Measurements from ENCODE around the gene SPTLC2. TPM values are rescaled to one million over a fixed set of nuclear protein-coding genes. Genes with fewer than 3 reads are reported as not detected.

The SPTLC2 gene
- total and polyA plus RNA-seq, 2 of the 13 experiments (the other 11 are each of a cell fraction or from before 2014, with no cell fraction given) = 17.4 to 17.5 TPM

DNA sequence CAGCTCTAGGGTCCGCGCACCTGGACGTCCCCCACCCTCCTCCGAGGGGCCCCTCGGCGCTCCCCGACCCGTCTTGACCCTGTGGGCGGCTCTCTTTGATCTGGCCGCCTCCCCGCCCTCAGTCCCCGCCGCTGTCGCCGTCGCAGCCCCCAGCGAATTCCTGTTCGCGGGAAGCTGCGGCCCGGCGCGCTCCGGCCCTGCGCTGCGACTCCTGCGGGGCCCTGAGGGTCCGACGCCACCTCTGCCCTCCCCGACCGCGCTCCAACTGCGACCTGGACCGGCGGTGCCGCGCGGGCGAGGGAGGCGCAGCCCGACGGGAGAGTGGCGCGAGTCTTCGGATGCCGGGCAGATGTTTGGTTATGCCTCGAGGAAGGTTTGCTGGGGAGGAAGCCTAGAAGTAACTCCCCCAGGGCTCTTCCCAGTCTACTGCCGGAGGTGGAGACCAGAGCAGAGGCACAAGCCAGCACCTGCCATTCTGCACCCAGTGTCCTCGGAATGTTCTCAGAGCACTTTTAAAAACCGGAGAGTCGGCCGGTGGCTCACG lies 117.4 kb downstream of the SPTLC2 start (continued):
- TF ChIP-seq, protein P1, sequence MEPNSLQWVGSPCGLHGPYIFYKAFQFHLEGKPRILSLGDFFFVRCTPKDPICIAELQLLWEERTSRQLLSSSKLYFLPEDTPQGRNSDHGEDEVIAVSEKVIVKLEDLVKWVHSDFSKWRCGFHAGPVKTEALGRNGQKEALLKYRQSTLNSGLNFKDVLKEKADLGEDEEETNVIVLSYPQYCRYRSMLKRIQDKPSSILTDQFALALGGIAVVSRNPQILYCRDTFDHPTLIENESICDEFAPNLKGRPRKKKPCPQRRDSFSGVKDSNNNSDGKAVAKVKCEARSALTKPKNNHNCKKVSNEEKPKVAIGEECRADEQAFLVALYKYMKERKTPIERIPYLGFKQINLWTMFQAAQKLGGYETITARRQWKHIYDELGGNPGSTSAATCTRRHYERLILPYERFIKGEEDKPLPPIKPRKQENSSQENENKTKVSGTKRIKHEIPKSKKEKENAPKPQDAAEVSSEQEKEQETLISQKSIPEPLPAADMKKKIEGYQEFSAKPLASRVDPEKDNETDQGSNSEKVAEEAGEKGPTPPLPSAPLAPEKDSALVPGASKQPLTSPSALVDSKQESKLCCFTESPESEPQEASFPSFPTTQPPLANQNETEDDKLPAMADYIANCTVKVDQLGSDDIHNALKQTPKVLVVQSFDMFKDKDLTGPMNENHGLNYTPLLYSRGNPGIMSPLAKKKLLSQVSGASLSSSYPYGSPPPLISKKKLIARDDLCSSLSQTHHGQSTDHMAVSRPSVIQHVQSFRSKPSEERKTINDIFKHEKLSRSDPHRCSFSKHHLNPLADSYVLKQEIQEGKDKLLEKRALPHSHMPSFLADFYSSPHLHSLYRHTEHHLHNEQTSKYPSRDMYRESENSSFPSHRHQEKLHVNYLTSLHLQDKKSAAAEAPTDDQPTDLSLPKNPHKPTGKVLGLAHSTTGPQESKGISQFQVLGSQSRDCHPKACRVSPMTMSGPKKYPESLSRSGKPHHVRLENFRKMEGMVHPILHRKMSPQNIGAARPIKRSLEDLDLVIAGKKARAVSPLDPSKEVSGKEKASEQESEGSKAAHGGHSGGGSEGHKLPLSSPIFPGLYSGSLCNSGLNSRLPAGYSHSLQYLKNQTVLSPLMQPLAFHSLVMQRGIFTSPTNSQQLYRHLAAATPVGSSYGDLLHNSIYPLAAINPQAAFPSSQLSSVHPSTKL (CRISPR knock-in tag; IDR thresholded peaks at IDR 0.05) = 0 out of 2 replicates have a peak, but pooled peaks have one; percentile 13
- 0 out of 3 replicates have a peak, but pooled peaks have one; percentile 16 for TF ChIP-seq MXI1 (IDR thresholded peaks at IDR 0.05; ENCODE audit: borderline replicate concordance, low read depth, low read length)
- TF ChIP-seq ZNF598 (CRISPR knock-in tag; IDR thresholded peaks at IDR 0.05; ENCODE audit: borderline replicate concordance) = no peak
- TF ChIP-seq CBX1 (IDR thresholded peaks at IDR 0.05; ENCODE audit: low read depth) = peak; percentile 8
- TF ChIP-seq, protein P2, sequence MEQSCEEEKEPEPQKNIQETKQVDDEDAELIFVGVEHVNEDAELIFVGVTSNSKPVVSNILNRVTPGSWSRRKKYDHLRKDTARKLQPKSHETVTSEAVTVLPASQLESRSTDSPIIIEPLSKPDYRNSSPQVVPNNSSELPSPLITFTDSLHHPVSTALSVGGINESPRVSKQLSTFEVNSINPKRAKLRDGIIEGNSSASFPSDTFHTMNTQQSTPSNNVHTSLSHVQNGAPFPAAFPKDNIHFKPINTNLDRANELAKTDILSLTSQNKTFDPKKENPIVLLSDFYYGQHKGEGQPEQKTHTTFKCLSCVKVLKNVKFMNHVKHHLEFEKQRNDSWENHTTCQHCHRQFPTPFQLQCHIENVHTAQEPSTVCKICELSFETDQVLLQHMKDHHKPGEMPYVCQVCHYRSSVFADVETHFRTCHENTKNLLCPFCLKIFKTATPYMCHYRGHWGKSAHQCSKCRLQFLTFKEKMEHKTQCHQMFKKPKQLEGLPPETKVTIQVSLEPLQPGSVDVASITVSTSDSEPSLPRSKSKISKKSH (CRISPR knock-in tag; IDR thresholded peaks at IDR 0.05; ENCODE audit: borderline replicate concordance) = no peak
- TF ChIP-seq ZNF274 (CRISPR knock-in tag; IDR thresholded peaks at IDR 0.05) = peak; percentile 56
- TF ChIP-seq NR2F6 (IDR thresholded peaks at IDR 0.05) = no peak
- 0 out of 2 replicates have a peak, but pooled peaks have one; percentile 34 for TF ChIP-seq NR2F6 (CRISPR knock-in tag; IDR thresholded peaks at IDR 0.05)
- TF ChIP-seq, protein P3, sequence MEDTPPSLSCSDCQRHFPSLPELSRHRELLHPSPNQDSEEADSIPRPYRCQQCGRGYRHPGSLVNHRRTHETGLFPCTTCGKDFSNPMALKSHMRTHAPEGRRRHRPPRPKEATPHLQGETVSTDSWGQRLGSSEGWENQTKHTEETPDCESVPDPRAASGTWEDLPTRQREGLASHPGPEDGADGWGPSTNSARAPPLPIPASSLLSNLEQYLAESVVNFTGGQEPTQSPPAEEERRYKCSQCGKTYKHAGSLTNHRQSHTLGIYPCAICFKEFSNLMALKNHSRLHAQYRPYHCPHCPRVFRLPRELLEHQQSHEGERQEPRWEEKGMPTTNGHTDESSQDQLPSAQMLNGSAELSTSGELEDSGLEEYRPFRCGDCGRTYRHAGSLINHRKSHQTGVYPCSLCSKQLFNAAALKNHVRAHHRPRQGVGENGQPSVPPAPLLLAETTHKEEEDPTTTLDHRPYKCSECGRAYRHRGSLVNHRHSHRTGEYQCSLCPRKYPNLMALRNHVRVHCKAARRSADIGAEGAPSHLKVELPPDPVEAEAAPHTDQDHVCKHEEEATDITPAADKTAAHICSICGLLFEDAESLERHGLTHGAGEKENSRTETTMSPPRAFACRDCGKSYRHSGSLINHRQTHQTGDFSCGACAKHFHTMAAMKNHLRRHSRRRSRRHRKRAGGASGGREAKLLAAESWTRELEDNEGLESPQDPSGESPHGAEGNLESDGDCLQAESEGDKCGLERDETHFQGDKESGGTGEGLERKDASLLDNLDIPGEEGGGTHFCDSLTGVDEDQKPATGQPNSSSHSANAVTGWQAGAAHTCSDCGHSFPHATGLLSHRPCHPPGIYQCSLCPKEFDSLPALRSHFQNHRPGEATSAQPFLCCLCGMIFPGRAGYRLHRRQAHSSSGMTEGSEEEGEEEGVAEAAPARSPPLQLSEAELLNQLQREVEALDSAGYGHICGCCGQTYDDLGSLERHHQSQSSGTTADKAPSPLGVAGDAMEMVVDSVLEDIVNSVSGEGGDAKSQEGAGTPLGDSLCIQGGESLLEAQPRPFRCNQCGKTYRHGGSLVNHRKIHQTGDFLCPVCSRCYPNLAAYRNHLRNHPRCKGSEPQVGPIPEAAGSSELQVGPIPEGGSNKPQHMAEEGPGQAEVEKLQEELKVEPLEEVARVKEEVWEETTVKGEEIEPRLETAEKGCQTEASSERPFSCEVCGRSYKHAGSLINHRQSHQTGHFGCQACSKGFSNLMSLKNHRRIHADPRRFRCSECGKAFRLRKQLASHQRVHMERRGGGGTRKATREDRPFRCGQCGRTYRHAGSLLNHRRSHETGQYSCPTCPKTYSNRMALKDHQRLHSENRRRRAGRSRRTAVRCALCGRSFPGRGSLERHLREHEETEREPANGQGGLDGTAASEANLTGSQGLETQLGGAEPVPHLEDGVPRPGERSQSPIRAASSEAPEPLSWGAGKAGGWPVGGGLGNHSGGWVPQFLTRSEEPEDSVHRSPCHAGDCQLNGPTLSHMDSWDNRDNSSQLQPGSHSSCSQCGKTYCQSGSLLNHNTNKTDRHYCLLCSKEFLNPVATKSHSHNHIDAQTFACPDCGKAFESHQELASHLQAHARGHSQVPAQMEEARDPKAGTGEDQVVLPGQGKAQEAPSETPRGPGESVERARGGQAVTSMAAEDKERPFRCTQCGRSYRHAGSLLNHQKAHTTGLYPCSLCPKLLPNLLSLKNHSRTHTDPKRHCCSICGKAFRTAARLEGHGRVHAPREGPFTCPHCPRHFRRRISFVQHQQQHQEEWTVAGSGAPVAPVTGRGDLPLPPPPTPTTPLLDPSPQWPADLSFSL (CRISPR knock-in tag; IDR thresholded peaks at IDR 0.05) = no peak
- TF ChIP-seq ARNT (IDR thresholded peaks at IDR 0.05) = no peak
- no peak for TF ChIP-seq SOX5 (CRISPR knock-in tag; IDR thresholded peaks at IDR 0.05; ENCODE audit: borderline replicate concordance)
- TF ChIP-seq ZNF713 (CRISPR knock-in tag; IDR thresholded peaks at IDR 0.05) = 0 out of 2 replicates have a peak, but pooled peaks have one; percentile 73
- TF ChIP-seq GPN1 (CRISPR knock-in tag; IDR thresholded peaks at IDR 0.05; ENCODE audit: borderline replicate concordance) = no peak
- TF ChIP-seq ZNF782 (CRISPR knock-in tag; IDR thresholded peaks at IDR 0.05; ENCODE audit: borderline replicate concordance) = 0 out of 2 replicates have a peak, but pooled peaks have one; percentile 45
- TF ChIP-seq KLF13 (CRISPR knock-in tag; IDR thresholded peaks at IDR 0.05) = no peak
- TF ChIP-seq ZSCAN29 (CRISPR knock-in tag; conservative IDR thresholded peaks at IDR 0.05) = 0 out of 2 replicates have a peak, but pooled peaks have one; percentile 11
- TF ChIP-seq ZNF446 (CRISPR knock-in tag; IDR thresholded peaks at IDR 0.05) = no peak; the same call in 1 of the 2 replicates
- TF ChIP-seq RFX5 (IDR thresholded peaks at IDR 0.05; ENCODE audit: low read depth, low read length) = no peak
- TF ChIP-seq GABPB1 (CRISPR knock-in tag; IDR thresholded peaks at IDR 0.05) = no peak; the same call in 1 of the 2 replicates
